GM23338 (cell line): ENCODE measurements around the gene PDE1A. TPM values are rescaled to one million over a fixed set of nuclear protein-coding genes. Genes with fewer than 3 reads are reported as not detected.

Experiments used
- ATAC-seq: fragments of 200-7000 bp; cut with Tn5 transposase; 3 replicates; pipeline ENCODE4 v1.9.1; 2020
- DNase-seq: peaks from one replicate; pipeline ENCODE4 v3.0.0-alpha.2; 2015; ENCODE audit warnings: low spot score
- H2AFZ ChIP-seq: fragments of 200-600 bp; sonication (generic); 2 replicates; pipeline ENCODE4 v1.8.0; 2016; ENCODE audit warnings: antibody characterized with exemption, mild to moderate bottlenecking, moderate library complexity
- H3F3A ChIP-seq: fragments of 200-600 bp; sonication (generic); replicated peaks from 2 replicates; pipeline ENCODE4 v1.8.0; 2017; ENCODE audit warnings: antibody characterized with exemption, mixed run types, low read depth
- H3K27ac ChIP-seq: fragments of 200-600 bp; sonication (generic); 2 replicates; pipeline ENCODE4 v1.6.1; 2016; ENCODE audit warnings: low read depth
- H3K27me3 ChIP-seq: fragments of 200-600 bp; sonication (generic); 2 replicates; pipeline ENCODE4 v1.8.0; 2016; ENCODE audit warnings: mild to moderate bottlenecking, mixed run types, moderate library complexity; ENCODE audit not compliant: insufficient read depth
- H3K36me3 ChIP-seq: fragments of 200-600 bp; sonication (generic); 2 replicates; pipeline ENCODE4 v1.8.0; 2016; ENCODE audit warnings: mild to moderate bottlenecking; ENCODE audit not compliant: insufficient read depth
- H3K4me1 ChIP-seq: fragments of 200-600 bp; sonication (generic); 2 replicates; pipeline ENCODE4 v1.8.0; 2016; ENCODE audit warnings: mild to moderate bottlenecking, moderate library complexity; ENCODE audit not compliant: insufficient read depth
- H3K4me2 ChIP-seq: fragments of 200-600 bp; sonication (generic); 2 replicates; pipeline ENCODE4 v1.7.1; 2017; ENCODE audit warnings: mixed run types
- H3K4me3 ChIP-seq: fragments of 200-600 bp; sonication (generic); 2 replicates; pipeline ENCODE4 v1.6.1; 2016; ENCODE audit warnings: mixed run types
- H3K79me2 ChIP-seq: fragments of 200-600 bp; sonication (generic); replicated peaks from 2 replicates; pipeline ENCODE4 v1.8.0; 2017; ENCODE audit warnings: mild to moderate bottlenecking; ENCODE audit not compliant: insufficient read depth
- H3K9me2 ChIP-seq: fragments of 200-600 bp; sonication (generic); 2 replicates; pipeline ENCODE4 v1.8.0; 2017; ENCODE audit not compliant: insufficient read depth
- H4K20me1 ChIP-seq: fragments of 200-600 bp; sonication (generic); replicated peaks from 2 replicates; pipeline ENCODE4 v1.8.0; 2017; ENCODE audit warnings: mild to moderate bottlenecking; ENCODE audit not compliant: insufficient read depth
- H3K27ac Mint-ChIP-seq: 2 replicates; pipeline ENCODE4 v1.8.0; 2020; ENCODE audit warnings: inconsistent platforms, mild to moderate bottlenecking, moderate library complexity, mixed read lengths
- H3K27me3 Mint-ChIP-seq: 3 replicates; pipeline ENCODE4 v1.8.0; 2022; ENCODE audit warnings: low read depth, mild to moderate bottlenecking, moderate library complexity, mixed read lengths, inconsistent platforms; ENCODE audit not compliant: insufficient read depth, poor library complexity
- H3K36me3 Mint-ChIP-seq: 3 replicates; pipeline ENCODE4 v1.8.0; 2021; ENCODE audit warnings: low read depth, mild to moderate bottlenecking, inconsistent platforms, moderate library complexity, mixed read lengths
- H3K4me1 Mint-ChIP-seq: 3 replicates; pipeline ENCODE4 v1.8.0; 2020; ENCODE audit warnings: mild to moderate bottlenecking, inconsistent platforms, mixed read lengths
- H3K4me3 Mint-ChIP-seq: 3 replicates; pipeline ENCODE4 v1.8.0; 2021; ENCODE audit warnings: moderate library complexity, mild to moderate bottlenecking, inconsistent platforms, mixed read lengths
- H3K9me3 Mint-ChIP-seq: 3 replicates; pipeline ENCODE4 v1.8.0; 2020; ENCODE audit warnings: moderate library complexity, mild to moderate bottlenecking, inconsistent platforms, mixed read lengths
- CREB1 ChIP-seq: fragments of 250-450 bp; sonication (Bioruptor Pico); IDR thresholded peaks from 2 replicates; pipeline ENCODE4 v1.5.0; 2020; ENCODE audit warnings: low read depth, mild to moderate bottlenecking, moderate library complexity
- EZH2 ChIP-seq: fragments of 200-600 bp; sonication (generic); IDR thresholded peaks from one replicate; pipeline ENCODE4 v1.8.0; 2017; ENCODE audit warnings: antibody characterized with exemption, mild to moderate bottlenecking, low read depth; ENCODE audit not compliant: unreplicated experiment
- EZH2phosphoT487 ChIP-seq: fragments of 200-600 bp; sonication (generic); IDR thresholded peaks from one replicate; pipeline ENCODE4 v1.8.1; 2018; ENCODE audit warnings: antibody characterized with exemption; ENCODE audit not compliant: unreplicated experiment
- JUNB ChIP-seq: IDR thresholded peaks from one replicate; pipeline ENCODE4 v1.6.1; 2016; ENCODE audit warnings: antibody characterized with exemption; ENCODE audit not compliant: unreplicated experiment
- NANOG ChIP-seq: IDR thresholded peaks from 2 replicates; pipeline ENCODE4 v1.6.1; 2016; ENCODE audit warnings: antibody characterized with exemption, borderline replicate concordance
- POLR2AphosphoS5 ChIP-seq: IDR thresholded peaks from 2 replicates; pipeline ENCODE4 v1.6.1; 2016; ENCODE audit warnings: antibody characterized with exemption, low read depth
- STAT1 ChIP-seq: IDR thresholded peaks from one replicate; pipeline ENCODE4 v1.6.1; 2016; ENCODE audit warnings: antibody characterized with exemption; ENCODE audit not compliant: unreplicated experiment
- ZNF114 ChIP-seq: fragments of 250-450 bp; sonication (Bioruptor Pico); IDR thresholded peaks from 2 replicates; pipeline ENCODE4 v1.5.0; 2020; ENCODE audit warnings: mild to moderate bottlenecking, moderate library complexity
- ZNF331 ChIP-seq: fragments of 250-450 bp; sonication (Bioruptor Pico); IDR thresholded peaks from 2 replicates; pipeline ENCODE4 v1.5.0; 2020; ENCODE audit warnings: low read depth, mild to moderate bottlenecking, moderate library complexity
- polyA plus RNA-seq: library from polyadenylated mRNA; unstranded; fragments of >200 nt; fragmentation: Nextera tagmentation; extraction: Ambion mirVana; gene quantifications from 2 replicates; pipeline ENCODE4 v1.2.1, GENCODE V29; 2016
- total RNA-seq: library from RNA; depleted of rRNA; stranded (reverse); fragments of >200 nt; shearing (Covaris generic); gene quantifications from 2 replicates; pipeline ENCODE4 v1.2.3, GENCODE V29; 2014
- TF ChIP-seq, protein P1 (sequence below): IDR thresholded peaks from one replicate; pipeline ENCODE4 v1.6.1; 2018; ENCODE audit warnings: antibody characterized with exemption; ENCODE audit not compliant: unreplicated experiment
- TF ChIP-seq, protein P2 (sequence below): IDR thresholded peaks from 2 replicates; pipeline ENCODE4 v1.6.1; 2016; ENCODE audit warnings: antibody characterized with exemption
- TF ChIP-seq, protein P3 (sequence below), 2 experiments: fragments of 200-600 bp in 1 of 2; sonication (generic) in 1 of 2; conservative IDR thresholded peaks; 2 replicates each; pipeline versions ENCODE4 v1.5.1 to v1.6.1; 2016 to 2017; ENCODE audit warnings: antibody characterized with exemption in 2 of 2, low read depth in 2 of 2, mild to moderate bottlenecking in 2 of 2, moderate library complexity in 1 of 2
- TF ChIP-seq, protein P4 (sequence below): fragments of 250-450 bp; sonication (Bioruptor Pico); IDR thresholded peaks from 2 replicates; pipeline ENCODE4 v1.5.0; 2020; ENCODE audit warnings: mild to moderate bottlenecking, moderate library complexity

PDE1A gene
- total and polyA plus RNA-seq, 2 experiments from 2014 or later = 0.28 to 0.31 TPM

DNA sequence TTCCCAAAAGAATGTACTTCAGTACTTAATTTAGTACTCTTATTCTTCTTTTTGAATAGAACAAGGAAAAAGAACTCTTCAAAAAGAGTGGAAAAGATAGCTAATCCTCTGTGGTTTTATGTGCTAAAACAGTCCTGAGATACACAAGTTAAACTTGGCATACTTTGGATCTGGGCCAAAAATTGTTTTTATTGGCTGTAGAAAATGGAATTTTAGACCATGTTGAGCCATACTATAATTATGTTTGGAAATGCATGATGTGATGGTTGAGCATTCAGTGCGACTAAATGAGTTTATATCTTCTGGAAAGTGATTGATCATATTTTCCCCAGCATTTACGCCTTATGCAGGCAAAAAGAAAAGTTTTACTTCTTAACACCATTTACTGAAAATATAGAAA is 18.0 kb upstream of the PDE1A start:
- Mint-ChIP-seq H3K27ac (no peak overlapping the region), H3K4me1 (peaks cover 13% of the 10 kb centered on the region), H3K4me3 (no peak overlapping the region), H3K36me3 (no peaks in the 10 kb centered on the region), H3K27me3 (no peaks in the 10 kb centered on the region), H3K9me3 (no peaks in the 10 kb centered on the region; the same call in 2 of the 3 replicates)
- H3K27ac ChIP-seq = no peak overlapping the region
- no peaks in the 10 kb centered on the region for H3K79me2 ChIP-seq
- H3F3A ChIP-seq = no peaks in the 10 kb centered on the region
- no peak for DNase-seq
- no peak overlapping the region for H2AFZ ChIP-seq
- H3K27me3 ChIP-seq = no peaks in the 10 kb centered on the region
- H3K4me3 ChIP-seq = no peak overlapping the region
- H3K4me1 ChIP-seq = no peaks in the 10 kb centered on the region
- no peak for TF ChIP-seq ZNF331
- no peak for TF ChIP-seq EZH2
- TF ChIP-seq ZNF114 (CRISPR knock-in tag) = no peak
- TF ChIP-seq, protein P1, sequence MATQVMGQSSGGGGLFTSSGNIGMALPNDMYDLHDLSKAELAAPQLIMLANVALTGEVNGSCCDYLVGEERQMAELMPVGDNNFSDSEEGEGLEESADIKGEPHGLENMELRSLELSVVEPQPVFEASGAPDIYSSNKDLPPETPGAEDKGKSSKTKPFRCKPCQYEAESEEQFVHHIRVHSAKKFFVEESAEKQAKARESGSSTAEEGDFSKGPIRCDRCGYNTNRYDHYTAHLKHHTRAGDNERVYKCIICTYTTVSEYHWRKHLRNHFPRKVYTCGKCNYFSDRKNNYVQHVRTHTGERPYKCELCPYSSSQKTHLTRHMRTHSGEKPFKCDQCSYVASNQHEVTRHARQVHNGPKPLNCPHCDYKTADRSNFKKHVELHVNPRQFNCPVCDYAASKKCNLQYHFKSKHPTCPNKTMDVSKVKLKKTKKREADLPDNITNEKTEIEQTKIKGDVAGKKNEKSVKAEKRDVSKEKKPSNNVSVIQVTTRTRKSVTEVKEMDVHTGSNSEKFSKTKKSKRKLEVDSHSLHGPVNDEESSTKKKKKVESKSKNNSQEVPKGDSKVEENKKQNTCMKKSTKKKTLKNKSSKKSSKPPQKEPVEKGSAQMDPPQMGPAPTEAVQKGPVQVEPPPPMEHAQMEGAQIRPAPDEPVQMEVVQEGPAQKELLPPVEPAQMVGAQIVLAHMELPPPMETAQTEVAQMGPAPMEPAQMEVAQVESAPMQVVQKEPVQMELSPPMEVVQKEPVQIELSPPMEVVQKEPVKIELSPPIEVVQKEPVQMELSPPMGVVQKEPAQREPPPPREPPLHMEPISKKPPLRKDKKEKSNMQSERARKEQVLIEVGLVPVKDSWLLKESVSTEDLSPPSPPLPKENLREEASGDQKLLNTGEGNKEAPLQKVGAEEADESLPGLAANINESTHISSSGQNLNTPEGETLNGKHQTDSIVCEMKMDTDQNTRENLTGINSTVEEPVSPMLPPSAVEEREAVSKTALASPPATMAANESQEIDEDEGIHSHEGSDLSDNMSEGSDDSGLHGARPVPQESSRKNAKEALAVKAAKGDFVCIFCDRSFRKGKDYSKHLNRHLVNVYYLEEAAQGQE = no peak
- TF ChIP-seq POLR2AphosphoS5 = no peak
- no peak for TF ChIP-seq NANOG
- TF ChIP-seq, protein P2, sequence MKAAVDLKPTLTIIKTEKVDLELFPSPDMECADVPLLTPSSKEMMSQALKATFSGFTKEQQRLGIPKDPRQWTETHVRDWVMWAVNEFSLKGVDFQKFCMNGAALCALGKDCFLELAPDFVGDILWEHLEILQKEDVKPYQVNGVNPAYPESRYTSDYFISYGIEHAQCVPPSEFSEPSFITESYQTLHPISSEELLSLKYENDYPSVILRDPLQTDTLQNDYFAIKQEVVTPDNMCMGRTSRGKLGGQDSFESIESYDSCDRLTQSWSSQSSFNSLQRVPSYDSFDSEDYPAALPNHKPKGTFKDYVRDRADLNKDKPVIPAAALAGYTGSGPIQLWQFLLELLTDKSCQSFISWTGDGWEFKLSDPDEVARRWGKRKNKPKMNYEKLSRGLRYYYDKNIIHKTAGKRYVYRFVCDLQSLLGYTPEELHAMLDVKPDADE = no peak
- no peak for TF ChIP-seq STAT1
- no peak for TF ChIP-seq EZH2phosphoT487
- TF ChIP-seq CREB1 = no peak
- TF ChIP-seq, protein P3, sequence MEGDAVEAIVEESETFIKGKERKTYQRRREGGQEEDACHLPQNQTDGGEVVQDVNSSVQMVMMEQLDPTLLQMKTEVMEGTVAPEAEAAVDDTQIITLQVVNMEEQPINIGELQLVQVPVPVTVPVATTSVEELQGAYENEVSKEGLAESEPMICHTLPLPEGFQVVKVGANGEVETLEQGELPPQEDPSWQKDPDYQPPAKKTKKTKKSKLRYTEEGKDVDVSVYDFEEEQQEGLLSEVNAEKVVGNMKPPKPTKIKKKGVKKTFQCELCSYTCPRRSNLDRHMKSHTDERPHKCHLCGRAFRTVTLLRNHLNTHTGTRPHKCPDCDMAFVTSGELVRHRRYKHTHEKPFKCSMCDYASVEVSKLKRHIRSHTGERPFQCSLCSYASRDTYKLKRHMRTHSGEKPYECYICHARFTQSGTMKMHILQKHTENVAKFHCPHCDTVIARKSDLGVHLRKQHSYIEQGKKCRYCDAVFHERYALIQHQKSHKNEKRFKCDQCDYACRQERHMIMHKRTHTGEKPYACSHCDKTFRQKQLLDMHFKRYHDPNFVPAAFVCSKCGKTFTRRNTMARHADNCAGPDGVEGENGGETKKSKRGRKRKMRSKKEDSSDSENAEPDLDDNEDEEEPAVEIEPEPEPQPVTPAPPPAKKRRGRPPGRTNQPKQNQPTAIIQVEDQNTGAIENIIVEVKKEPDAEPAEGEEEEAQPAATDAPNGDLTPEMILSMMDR (conservative IDR thresholded peaks at IDR 0.05; ENCODE audit: low read depth in 2 of 2) = no peak
- TF ChIP-seq, protein P4, sequence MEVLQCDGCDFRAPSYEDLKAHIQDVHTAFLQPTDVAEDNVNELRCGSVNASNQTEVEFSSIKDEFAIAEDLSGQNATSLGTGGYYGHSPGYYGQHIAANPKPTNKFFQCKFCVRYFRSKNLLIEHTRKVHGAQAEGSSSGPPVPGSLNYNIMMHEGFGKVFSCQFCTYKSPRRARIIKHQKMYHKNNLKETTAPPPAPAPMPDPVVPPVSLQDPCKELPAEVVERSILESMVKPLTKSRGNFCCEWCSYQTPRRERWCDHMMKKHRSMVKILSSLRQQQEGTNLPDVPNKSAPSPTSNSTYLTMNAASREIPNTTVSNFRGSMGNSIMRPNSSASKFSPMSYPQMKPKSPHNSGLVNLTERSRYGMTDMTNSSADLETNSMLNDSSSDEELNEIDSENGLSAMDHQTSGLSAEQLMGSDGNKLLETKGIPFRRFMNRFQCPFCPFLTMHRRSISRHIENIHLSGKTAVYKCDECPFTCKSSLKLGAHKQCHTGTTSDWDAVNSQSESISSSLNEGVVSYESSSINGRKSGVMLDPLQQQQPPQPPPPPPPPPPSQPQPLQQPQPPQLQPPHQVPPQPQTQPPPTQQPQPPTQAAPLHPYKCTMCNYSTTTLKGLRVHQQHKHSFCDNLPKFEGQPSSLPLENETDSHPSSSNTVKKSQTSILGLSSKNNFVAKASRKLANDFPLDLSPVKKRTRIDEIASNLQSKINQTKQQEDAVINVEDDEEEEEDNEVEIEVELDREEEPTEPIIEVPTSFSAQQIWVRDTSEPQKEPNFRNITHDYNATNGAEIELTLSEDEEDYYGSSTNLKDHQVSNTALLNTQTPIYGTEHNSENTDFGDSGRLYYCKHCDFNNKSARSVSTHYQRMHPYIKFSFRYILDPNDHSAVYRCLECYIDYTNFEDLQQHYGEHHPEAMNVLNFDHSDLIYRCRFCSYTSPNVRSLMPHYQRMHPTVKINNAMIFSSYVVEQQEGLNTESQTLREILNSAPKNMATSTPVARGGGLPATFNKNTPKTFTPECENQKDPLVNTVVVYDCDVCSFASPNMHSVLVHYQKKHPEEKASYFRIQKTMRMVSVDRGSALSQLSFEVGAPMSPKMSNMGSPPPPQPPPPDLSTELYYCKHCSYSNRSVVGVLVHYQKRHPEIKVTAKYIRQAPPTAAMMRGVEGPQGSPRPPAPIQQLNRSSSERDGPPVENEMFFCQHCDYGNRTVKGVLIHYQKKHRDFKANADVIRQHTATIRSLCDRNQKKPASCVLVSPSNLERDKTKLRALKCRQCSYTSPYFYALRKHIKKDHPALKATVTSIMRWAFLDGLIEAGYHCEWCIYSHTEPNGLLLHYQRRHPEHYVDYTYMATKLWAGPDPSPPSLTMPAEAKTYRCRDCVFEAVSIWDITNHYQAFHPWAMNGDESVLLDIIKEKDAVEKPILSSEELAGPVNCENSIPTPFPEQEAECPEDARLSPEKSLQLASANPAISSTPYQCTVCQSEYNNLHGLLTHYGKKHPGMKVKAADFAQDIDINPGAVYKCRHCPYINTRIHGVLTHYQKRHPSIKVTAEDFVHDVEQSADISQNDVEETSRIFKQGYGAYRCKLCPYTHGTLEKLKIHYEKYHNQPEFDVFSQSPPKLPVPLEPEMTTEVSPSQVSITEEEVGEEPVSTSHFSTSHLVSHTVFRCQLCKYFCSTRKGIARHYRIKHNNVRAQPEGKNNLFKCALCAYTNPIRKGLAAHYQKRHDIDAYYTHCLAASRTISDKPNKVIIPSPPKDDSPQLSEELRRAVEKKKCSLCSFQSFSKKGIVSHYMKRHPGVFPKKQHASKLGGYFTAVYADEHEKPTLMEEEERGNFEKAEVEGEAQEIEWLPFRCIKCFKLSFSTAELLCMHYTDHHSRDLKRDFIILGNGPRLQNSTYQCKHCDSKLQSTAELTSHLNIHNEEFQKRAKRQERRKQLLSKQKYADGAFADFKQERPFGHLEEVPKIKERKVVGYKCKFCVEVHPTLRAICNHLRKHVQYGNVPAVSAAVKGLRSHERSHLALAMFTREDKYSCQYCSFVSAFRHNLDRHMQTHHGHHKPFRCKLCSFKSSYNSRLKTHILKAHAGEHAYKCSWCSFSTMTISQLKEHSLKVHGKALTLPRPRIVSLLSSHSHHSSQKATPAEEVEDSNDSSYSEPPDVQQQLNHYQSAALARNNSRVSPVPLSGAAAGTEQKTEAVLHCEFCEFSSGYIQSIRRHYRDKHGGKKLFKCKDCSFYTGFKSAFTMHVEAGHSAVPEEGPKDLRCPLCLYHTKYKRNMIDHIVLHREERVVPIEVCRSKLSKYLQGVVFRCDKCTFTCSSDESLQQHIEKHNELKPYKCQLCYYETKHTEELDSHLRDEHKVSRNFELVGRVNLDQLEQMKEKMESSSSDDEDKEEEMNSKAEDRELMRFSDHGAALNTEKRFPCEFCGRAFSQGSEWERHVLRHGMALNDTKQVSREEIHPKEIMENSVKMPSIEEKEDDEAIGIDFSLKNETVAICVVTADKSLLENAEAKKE = no peak
- no peak for TF ChIP-seq JUNB
- H3K36me3 ChIP-seq = no peaks in the 10 kb centered on the region
- no peak overlapping the region for H3K4me2 ChIP-seq
- H3K9me2 ChIP-seq = no peaks in the 10 kb centered on the region
- ATAC-seq = no peak
- H4K20me1 ChIP-seq = no peaks in the 10 kb centered on the region
